Measurements from ENCODE around the gene POLE2.
A peak's percentile ranks its signal among the peaks of the same experiment; 100 is the strongest.
"Not testable (repeated sequence)": the region's sequence is repeated elsewhere in the genome, so short reads cannot be mapped to it uniquely, and the experiment has no call there.

The POLE2 gene

GRCh38 chr14:49659526-49660455, 28.2 kb downstream of the POLE2 start:
- no peak for DNase-seq (ENCODE audit: low read depth)

- not testable (repeated sequence) for DNase-seq (ENCODE audit: low read depth)
These were observed 30.5 kb downstream of the POLE2 start for GRCh38 chr14:49657500-49657899.

- DNase-seq (ENCODE audit: low read depth) = no peak
These were observed 33.5 kb downstream of the POLE2 start for GRCh38 chr14:49654511-49654910.

DNA sequence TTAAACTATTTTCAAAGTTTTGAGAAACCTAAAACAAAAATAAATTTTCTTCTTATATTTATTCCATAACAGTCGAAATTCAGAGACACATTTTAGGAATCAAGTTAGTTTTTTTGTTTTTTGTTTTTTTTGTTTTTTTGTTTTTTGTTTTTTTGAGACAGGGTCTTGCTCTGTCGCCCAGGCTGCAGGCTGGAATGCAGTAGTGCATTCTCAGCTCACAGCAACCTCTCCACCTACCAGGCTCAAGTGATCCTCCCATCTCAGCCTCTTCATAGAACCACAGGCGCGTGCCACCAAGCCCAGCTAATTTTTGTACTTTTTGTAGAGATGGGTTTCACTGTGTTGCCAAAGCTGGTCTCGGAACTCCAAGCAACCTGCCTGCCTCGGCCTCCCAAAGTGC, 34.5 kb downstream of the POLE2 start:
- no peak for DNase-seq (ENCODE audit: low read depth)

DNA sequence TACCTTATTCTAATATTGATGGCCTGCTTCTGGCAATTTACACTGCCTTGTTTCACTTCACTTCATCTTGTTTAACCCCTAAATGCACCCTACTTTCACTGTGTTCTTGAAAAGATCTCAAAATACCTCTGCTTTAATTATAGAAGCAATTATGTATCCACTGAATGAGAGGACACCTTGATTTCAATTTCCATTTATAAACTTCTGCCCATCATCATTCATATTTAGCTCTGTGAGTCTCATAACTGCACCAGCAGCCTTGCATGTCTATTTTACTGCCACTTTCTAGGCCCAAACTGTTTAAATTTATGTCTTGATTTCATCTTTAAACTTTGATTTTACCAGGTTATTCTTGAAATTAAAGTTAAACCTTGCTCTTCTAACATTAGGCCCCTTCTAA, 45.9 kb downstream of the POLE2 start:
- DNase-seq (ENCODE audit: low read depth) = no peak

DNA sequence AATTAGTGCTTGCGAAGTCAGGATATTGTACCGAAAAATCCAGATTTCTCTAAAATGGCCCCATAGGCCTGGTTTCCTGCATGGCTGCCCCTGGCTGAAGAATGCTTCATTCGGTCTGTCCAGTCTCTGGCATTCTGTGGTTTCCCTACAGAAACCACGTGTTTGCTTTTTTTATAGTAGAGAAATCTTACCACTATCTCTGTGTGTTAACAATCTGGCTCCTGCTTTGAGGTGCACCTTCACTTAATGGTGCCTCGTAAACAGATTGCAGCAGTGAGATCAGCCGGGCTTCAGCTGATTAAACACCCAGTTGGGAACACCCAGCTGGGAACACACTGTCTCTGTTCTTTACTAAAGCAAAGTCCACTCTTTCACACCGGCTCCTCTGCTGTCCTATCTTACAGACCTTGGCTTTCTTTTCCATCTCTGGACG, 46.3 kb downstream of the POLE2 start:
- no peak for DNase-seq (ENCODE audit: low read depth)

DNA sequence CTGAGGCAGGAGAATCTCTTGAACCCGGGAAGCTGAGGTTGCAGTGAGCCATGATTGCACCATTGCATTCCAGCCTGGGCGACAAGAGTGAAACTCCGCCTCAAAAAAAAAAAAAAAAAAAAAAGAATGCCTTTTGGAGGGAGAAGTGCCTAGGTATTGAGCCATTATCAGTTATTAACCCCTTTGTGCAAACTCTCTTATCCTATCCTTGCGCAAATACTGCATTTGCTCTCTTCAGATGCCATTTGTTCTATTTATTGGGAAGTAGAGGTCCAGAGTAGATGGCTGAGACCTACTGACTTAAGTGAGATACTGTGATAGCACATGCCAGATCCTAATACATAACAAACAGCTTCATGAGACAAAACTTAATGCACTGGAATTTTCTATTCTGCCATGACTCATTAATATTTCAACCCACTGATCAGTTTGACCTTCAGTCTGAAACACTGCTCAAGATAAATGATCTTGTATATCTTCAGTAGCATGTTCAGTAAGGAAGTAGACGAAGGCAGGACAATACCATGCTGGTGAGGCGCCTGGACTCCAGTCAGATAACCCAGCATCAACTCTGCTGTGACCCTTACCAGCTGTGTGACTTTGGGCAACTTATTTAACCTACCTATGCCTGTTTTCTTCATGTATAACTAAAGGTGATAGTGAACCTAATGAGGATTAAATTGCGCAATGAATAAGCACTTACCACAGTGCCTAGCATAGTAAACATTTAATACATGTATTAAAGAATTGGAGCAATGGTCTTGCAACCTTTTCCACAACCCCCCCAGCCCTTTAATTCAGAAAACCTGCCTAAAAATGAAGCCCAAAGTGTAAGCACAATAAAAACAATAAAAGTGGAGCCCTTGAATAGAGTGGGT, 47.2 kb downstream of the POLE2 start:
- DNase-seq (ENCODE audit: low read depth) = no peak

- no peak for DNase-seq (ENCODE audit: low read depth)
These were observed 50.4 kb downstream of the POLE2 start for GRCh38 chr14:49637534-49638078.

DNA sequence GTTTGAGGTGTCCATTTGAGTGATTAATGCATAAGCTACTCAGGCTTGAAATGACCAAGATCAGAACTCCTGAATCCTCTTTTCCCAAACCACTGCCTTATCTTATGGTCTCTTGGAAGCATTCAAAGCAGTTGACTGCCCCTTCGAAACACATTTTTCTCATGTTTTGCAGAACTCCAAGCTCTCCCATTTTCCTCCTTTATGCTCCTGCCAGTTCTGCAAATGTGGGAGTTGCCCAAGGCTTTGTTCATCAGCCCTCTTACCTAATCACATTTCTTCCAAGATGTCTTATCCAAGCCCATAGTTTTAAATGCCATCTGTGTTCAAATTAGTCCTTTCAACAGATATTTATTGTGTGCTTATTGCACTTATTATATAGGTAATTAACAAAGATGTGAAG, 51.1 kb downstream of the POLE2 start:
- no peak for DNase-seq (ENCODE audit: low read depth)

DNA sequence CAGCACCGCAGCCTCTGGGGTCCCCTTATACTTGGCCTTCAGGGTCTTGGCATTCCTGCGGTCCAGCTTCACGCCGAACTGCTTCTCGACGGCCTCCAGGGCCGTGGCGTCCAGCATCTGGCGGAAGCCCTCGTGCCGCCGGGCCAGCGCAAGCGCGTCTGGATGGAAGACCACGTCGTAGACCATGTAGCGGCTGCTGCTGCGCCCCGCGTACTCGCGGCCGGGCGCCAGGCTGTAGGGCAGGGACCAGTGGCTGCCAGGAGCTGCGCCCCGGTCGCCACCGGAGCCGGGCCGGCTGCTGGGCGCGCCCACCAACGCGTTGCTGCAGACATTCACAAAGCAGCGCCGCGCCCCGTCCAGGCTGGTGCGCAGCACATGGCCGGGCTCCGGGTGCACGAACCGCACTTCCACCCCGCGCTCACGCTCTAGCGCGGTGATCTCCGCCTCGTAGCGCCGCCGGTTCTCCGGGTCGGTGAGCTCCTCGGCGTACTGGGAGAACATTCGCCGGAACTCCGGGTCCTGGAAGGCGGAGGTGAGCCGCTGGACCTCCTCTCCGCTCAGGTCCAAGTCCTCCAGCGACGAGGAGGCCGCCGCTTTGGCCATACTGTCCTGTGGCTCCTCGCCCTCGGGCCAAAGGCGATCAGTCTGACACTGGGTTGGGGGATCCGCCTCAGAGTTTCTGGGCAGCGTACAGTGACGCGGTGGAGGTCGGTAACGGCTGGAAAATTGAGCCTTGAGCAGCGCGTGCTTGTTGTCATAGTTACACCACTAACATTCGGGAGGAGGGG, 53.3 kb downstream of the POLE2 start, which contains the start of gene DNAAF2:
Gene DNAAF2, minus strand, starts transcription at position 698 of the 788 bp plus-strand sequence. Its CDS starts 95 bp downstream, at position 603.
- DNase-seq (ENCODE audit: low read depth) = peak; percentile 67

DNA sequence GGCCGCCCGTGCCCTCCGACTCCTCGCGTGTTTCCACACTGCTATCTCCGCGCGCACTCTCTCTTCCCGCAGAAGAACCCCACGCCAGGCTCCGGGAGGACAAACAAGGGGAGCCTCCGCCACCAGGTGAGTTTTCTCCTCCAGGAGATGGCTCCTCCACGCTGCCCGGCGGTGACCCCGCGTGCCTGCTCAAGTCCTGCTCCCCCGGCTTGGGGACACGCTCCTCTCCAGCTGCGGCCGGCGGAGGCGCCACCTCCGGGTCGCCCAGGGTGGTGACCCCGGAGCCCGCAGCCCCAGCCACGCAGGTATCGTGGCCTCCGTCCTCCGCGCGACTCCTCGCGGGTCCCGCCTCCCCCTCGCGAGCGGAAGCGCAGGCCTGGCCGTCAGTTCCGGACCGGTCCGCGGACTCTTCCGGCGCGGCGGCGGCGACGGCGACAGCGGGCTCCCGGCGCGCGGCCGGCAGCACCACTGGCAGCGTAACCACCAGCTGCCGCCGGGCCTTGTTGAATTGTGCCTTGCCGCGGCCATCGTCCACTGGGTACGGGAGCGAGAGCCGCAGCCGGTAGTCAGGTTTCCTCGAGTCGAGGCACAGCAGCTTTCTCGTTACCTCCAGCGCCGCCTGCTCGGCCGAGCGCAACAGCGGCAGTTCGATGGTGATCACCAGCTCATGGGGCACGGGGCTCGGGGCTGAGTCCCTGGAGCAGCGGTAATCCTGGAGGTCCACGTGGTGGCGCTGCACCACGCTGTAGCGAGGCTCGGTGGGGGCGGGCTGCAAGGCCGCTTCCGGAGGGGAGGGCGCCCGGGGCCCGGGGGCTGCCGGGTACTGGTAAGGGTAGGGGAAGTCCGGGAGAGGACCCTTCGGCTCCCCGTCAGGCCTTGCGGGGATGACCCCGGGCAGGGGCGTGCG, 54.1 kb downstream of the POLE2 start:
- DNase-seq (ENCODE audit: low read depth) = peak; percentile 95

DNA sequence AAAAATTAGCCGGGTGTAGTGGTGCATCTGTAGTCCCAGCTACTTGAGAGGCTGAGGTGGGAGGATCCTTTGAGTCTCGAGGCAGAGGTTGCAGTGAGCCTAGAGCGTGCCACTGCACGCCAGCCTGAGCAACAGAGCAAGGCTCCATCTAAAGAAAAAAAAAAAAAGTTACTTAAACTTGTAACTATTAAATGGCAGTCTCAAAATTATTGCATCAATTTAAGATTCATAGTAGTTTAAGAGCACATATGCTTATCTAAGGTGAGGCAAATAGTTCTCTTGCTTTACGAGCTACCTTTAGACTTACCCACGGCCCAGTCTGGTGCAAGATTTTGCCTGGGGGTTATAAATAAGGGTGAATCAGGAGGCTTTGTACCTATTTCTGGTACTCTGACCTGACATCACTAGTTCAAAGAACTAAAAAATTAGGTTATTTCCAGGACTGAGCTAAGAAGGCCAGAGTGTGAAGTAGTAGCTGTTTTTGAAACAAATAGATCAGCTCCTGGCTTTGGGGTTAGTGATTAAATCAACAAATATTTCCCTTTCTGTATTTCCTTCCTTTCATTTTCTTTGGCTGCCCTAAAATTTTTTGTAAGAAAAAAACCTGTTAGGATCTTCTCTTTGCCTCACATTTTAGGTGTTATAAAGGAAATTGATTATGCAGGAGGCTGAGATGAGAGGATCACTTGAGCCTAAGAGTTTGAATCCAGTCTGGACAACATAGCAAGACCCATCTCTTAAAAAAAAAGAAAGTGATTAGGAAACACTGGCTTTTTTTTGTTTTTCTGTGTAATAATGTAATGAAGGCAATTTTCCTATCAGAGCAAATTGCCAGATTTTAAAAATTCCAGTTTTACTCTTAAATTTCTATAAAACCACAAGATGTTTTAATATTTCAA, 63.8 kb downstream of the POLE2 start:
- no peak for DNase-seq (ENCODE audit: low read depth)

DNA sequence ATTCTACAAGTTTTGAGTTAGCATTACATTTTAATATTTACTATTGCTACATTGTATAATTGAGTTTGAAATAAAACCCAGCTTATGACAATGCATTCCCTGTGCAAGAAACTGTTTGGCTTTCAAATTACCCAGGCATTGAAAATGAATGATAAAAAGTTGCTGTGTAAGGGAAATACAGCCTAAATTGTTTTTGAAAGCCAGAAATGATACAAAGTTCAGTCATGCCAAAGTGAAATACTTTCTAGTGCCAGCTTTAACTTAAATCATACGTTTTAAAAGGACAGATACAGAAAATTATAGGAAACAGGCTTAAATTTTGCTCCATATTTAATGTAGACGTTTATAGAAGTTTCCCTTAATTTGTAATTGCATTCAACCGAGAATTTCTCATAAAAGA, 64.6 kb downstream of the POLE2 start:
- DNase-seq (ENCODE audit: low read depth) = no peak

GRCh38 chr14:49622022-49622607, 65.9 kb downstream of the POLE2 start:
- DNase-seq (ENCODE audit: low read depth) = no peak

- DNase-seq (ENCODE audit: low read depth) = no peak
These were observed 66.7 kb downstream of the POLE2 start for GRCh38 chr14:49621114-49621881.

GRCh38 chr14:49620182-49621113, 67.6 kb downstream of the POLE2 start, which contains the start of the genes MGAT2 and RPL36AL:
TSS of gene MGAT2 (plus strand) at chr14:49620799. CDS start at chr14:49621269, 470 bp downstream.
TSS of gene RPL36AL (minus strand) at chr14:49620626. CDS start at chr14:49619104, 1,522 bp downstream.
- peak; percentile 97 for DNase-seq (ENCODE audit: low read depth)

- DNase-seq (ENCODE audit: low read depth) = no peak
These were observed 68.3 kb downstream of the POLE2 start for GRCh38 chr14:49619730-49620129.
